Midbrain (tissue), 1 donor: ENCODE data around the gene PDZK1.
"Not testable (repeated sequence)": the region's sequence is repeated elsewhere in the genome, so short reads cannot be mapped to it uniquely, and the experiment has no call there.

ENCODE experiments used
- DNase-seq: peaks from one replicate; lab custom pipeline; 2025; lab: John Stamatoyannopoulos, UW

PDZK1 gene

DNA sequence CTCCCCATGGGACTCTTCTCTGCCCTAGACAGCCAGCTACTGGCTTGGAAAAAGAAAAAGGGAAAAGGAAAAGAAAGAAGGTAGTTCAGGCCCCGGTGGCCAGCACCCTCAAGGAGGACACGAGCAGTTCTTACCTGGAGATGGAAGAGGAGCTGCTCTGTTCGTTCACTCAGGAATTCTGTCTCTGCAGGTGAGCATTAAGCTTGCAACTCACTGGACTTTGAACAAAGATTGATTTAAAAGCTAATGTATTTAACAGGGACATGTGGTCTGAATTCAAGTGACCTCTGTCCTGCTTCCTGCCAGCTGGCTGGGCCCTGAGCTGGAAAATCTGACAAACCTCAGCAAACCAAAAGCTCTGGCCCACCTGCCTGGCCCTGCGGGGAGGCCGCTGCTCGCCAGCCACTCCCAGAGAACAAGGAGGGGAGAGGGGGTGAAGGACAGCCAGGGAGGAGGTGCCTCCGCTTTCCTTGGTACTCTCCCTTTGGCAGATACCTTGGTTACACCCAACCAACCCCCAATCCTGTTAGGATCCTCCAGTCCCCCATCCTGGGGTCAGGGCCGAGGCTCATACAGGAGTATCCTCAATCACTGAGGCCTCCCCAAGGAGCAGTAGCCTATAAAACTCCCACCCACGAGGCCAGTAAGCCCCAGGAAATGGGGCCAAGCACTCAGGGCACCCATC, at the start of gene PDZK1:
PDZK1 (minus strand) TSS at position 186 of the 685 bp plus-strand sequence. CDS start 19,347 bp downstream, outside the sequence.
- DNase-seq, result no peak

DNA sequence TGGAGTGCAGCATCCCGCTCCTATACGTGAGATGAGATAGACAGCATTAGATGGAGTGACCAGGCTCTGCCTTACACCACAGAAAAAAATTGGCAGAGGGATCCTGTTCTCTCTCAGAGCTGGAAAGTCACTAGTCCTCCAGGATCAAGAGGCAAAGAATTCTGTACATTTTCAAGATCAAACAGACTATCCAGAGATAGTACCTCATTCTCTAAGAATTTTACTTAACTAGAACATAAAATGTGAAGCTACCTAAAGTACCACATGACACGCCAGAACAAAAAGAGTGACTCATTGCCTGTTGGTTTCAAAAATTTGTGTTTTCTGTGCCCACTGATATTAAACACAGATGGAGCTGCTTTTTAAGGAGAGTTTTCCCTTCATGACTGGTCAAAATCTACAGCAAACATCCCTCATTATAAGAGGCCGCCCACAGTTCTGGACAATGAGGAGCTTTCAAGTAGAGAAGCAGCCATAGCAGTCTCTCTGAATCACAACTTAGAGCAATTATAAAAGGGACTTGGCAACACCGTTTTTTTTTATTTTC, 44.4 kb upstream of the PDZK1 start:
- peak; percentile 56 for DNase-seq

DNA sequence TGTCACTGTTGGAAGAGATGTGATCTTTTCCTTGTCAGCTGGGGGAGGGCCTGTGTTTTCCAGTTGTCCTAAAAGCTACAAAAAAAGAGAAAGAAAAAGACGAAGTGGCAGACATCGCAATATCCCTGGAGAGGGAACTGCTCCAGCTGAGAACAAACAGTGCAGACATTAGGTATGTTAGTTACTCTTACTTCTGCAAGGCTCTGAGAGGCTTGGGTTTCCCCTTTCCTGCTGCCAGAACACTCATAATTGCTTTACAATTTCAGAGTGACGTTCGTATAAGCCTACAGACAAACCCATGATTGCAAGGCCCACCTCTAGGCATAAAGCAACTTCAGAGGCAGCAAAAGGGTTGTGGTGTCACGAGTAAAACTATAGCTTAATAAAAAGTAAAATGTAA, 43.3 kb upstream of the PDZK1 start:
- no peak for DNase-seq

DNA sequence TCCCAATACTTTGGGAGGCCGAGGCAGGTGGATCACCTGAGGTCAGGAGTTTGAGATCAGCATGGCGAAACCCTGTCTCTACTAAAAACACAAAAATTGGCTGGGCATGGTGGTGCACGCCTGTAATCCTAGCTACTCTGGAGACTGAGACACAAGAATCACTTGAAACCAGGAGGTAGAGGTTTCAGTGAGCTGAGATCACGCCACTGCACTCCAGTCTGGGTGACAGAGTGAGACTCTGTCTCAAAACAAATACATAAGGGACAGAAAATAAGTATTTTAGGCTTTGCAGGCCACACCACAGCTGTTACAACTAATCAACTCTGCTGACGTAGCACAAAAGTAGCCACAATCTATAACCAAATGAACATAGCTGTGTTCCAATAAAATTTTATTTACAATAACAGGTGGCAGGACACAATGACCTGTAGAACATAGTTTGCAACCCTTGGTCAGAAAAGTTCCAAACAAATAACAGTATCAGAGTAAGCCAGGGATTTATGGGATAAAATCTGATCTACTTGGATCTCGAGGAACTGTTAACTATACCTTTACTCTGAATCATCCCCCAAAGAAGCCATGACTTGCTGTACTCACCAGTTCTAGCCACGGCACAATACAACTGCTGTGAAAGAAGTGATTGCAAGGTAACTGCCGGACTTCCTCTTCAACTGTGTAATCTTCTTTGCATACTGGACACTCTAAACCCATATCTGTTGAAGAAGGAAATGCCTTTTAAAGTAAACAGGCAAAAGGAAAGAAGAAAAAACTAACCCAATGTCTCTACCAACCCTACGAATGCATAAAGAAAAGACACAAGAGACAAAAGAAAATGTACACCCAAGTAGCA, 40.5 kb upstream of the PDZK1 start:
- DNase-seq, result no peak

DNA sequence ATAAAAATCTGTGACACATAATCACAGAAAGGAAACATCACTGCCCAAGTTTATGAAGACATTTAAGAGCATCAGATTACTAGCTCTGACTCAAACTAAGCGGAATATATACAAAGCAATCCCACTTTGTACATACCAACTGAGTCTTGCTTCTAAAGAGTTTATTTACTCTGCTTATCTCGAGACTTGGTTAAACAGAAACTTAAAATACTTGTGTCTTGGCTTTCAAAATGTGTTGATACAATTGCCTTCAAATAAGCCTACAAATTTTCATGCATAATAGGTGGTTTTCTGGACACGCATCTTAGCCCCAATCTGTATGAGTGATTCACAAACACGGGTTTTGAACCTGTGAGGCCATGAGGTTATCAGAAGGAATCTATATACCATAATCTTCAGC, 33.1 kb upstream of the PDZK1 start:
- DNase-seq, result no peak

DNA sequence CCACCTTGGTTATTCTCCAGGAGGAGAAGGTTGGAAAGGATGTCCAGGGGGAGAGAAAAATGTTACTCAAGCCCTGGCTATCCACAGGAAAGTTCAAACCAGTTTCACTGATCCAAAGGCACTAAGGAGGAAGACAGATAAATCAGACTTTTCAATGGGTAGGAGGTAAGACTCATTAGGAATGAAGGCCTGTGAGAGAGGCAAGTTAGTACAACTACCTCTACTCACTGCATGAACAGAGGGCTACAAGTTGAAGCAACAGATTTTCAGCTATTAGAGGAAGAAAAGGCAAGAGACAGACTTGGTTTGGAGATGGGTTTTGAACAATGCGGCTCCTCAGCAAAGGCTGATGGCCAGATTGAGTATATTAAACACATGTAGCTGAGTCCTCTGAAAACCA, 29.0 kb upstream of the PDZK1 start:
- no peak for DNase-seq

DNA sequence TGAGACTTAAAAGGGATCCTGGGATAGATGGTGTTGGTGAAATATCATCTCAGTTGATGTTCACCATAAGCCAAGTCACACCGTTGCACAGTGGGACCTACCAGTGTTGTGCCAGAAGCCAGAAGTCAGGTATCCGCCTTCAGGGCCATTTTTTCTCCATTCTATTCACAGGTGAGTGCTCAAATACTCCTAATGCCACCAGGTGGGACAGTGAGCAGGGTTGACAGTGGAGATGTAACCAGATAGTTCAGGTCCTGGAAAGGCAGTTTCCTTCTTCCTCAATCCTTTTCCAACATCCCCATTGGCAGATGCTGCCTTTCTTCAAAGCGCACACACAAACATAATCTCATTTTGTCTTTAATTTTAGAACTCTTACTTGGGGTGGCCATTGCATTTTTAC, 23.7 kb upstream of the PDZK1 start:
- no peak for DNase-seq

DNA sequence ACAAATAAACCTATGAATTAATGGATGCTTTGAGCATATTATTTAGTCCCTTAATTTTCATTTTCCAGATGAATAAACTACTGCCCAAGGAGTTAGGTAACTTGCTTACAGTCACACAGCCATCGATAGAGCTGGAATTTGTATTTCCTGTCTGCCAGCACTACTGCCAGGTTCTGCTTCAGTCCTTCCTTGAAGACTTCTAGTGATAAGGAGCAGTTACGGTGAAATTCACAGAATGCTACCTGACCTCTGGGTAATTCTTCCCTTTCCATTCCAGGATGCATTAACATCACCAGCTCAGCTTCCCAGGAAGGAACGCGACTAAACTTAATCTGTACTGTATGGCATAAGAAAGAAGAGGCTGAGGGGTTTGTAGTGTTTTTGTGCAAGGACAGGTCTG, 23.3 kb upstream of the PDZK1 start:
- no peak for DNase-seq

DNA sequence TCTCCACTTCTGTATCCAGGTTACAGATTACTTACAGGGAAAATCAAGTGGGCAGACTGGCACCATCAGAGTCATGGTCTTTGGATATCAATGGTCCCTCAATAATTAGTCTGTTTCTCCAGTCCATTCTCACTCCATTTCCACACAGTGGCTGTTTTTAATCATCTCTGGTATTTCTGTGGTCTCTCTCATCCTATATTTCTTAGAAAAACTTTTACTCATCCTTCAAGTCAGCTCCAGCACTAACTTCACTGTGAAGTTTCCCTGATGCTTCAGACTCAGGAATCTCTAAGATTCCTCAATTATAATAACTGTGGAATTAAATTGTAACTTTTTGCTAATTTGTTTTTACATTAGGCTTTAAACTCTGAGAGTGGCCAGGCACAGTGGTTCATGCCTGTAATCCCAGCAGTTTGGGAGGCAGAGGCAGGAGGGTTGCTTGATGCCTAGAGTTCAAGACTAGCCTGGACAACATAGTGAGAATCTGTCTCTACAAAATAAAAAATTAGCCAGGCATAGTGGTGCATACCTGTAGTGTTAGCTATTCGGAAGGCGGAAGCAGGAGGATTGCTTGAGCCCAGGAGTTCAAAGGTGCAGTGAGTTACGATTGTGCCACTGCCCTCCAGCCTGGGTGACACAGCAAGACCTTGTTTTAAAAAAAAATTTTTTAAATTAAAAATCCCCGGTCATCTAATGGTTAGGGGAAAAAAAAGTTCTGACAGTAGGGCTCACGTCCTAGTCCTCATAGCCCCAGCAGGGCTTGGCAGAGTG, 22.7 kb upstream of the PDZK1 start:
- DNase-seq, result no peak

DNA sequence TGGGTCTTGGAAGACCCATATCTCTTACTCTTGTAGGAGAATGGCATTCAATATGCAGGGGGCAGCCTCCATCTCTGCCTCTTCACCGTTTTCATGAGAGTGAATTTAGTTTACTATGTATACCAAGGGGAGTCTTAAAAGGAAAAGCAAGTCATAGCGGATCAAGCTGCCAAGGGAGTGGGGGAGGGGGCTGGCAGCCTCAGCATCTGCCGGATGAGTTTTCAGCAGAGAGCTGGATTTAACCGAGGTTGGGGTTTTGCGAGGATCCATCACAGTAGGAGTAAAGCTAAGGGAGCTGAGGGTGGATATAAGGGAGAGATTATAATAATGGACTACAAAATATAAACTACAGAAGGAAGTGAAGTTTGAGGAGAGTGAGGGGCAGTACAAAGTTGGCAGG, 22.0 kb upstream of the PDZK1 start:
- DNase-seq, result no peak

DNA sequence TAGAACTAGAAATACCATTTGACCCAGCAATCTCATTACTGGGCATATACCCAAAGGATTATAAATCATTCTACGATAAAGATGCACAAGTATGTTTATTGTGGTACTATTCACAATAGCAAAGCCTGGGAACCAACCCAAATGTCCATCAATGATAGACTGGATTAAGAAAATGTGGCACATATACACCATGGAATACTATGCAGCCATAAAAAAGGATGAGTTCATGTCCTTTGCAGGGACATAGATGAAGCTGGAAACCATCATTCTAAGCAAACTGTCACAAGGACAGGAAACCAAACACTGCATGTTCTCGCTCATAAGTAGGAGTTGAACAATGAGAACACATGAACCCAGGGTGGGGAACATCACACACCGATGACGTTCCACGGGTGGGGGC, 19.0 kb upstream of the PDZK1 start:
- not testable (repeated sequence) for DNase-seq

DNA sequence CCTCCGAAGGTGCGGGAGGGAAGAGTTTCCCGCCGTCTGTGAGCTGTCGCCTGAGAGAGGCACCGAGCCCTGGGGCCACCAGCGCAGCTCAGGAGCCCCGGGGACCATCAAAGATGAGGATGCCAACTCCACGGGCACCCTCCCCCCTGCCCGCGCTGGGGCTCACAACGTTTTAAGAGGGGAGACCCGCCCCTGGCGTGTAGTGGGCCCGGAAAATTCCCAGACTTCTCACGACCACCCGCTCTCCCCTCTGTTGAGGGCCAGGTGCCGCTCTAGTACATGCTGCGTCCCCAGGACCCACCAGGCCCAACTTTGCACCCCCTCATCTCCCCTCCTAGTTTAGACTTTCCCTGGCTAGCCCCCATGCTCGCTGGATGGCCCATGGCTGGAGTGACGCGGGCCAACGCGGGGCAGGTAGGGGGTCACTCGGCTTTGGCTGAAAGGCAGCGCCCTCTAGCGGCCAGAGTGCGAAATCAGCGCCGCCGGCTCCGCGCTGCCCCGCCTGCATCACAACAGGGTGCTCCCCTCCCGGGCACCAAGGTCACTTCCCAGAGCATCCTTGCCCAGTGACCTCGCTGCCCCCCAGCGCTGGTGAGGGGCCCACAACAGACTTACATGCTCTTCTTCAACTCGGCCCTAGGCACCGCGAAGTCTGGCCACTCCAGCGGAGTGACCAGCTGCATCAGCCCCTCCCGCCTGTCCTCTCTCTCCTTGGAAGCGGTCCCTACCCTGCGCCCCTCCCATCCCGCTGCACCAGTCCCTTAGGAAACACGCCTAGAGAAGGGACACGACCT, 13.9 kb upstream of the PDZK1 start:
- peak; percentile 64 for DNase-seq

DNA sequence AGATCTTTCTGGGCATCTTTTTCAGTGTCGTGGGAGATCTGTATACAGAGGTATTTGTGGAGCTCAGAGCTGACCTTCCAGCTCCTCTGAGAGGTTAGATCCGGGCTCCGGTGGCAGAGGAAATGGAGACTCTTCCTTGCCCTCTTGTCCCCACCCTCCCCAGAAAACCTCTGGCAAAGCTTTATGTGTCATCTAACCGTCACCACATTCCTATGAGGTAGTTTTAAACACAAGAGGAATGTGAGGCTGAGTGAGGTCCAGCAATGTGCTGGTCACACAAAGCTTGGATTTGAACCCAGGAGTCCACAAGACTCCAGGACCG, 13.3 kb upstream of the PDZK1 start:
- DNase-seq, result no peak

DNA sequence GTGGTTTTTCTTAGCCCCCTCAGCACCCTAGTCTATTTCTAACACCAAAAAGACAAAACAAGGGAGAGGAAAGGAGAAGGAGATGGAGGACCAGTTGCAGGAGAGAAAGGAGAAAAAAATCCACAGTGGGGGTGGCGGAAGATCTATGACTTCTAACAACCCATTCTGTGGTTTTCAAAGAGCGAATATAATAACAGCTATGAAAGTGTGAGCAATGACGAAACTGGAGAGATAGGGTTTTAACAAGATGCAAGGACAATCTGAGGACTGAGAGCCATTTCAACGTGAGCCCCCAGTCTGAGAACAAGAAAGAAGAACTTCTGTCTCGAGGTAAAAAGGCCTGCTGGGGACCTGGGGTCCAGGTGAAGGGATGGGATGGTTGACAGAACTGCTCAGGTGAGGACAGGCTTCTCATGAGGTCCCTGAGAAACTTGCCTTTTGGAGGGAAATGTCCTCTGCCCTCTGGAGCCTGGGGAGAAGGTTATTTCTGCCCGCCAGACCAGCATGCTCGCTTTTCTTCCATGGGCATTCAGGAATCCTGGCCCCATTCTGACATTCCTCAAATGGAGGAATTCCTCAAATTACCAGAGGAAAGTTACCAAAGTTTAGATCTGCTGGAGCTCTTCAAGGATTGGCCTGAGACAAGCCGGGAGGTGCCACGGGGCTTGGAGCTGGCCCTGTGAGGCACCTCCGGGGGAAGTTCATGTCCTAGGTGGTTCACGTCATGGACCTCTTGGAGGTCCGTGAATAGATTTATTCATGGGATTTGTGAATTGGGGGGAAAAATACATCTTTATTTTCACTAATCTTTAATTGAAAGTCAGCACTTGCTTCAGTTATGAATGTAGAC, 12.3 kb upstream of the PDZK1 start, which contains the start of gene CD160:
CD160 (plus strand) TSS at position 270 of the 850 bp plus-strand sequence. CDS start 8,829 bp downstream, outside the sequence.
- DNase-seq, result no peak

DNA sequence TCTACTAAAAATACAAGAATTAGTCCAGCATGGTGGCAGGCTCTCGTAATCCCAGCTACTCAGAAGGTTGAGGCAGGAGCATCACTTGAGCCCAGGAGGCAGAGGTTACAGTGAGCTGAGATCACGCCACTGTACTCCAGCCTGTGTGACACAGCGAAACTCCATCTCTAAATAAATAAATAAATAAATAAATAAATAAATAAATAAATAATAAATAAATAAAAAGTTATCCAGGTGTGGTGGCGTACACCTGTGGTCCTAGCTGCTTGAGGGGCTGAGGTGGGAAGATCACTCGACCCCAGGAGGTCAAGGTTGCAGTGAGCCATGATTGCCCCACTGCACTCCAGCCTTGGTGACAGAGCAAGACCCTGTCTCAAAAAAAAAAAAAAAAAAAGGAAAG, 11.3 kb upstream of the PDZK1 start:
- DNase-seq, result not testable (repeated sequence)

DNA sequence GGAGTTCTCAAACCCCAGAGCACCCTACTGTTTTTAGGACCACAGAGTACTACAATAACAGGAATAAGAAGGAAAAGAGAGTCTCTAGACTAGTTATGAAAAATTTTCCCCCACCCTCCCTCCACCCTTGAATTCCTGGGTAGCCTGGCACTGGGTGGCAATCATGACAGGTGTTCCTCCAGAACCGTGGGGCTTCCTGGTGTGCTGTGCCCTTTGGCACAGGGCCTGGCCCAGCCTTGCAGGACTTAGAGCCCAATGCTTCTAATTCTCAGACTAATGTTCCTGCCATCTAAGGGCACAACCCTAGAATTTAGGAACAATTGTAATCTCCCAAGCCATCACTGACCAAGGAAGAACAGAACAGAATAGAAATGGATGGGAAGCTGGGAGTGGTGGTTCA, 10.7 kb upstream of the PDZK1 start:
- DNase-seq, result no peak

DNA sequence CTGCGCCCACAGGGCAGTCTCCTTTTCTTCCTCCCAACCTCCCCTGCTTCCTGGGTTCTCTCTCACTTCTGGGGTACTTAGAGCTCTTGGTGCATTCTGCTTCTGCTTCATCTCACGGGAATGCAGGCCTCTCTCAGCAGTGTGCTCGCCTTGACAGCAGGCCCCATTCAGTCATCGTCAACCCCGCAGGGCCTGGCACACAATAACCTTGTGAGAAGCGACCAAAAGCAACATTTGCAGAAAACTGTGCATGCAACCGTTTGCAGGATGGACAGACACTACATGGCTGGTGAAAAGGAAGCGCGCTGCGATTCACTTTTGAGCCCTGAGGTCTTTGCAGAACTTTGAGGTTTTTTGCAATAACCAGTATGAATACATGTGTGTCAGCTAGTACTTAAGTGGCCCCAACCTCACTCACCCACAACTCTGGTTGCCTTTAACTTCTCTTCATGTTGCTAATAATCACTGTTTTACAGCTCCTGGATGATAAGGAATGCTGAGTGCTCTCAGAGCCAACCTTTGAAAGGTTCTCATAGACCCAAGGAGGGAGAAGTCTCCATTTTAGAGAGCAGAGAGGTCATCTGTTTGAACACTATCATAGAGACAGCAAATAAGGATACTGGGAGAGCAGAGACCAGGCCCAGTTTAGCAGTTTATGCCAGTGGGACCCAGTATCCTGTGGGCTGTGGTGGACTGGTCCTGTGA, 9.6 kb upstream of the PDZK1 start:
- no peak for DNase-seq

DNA sequence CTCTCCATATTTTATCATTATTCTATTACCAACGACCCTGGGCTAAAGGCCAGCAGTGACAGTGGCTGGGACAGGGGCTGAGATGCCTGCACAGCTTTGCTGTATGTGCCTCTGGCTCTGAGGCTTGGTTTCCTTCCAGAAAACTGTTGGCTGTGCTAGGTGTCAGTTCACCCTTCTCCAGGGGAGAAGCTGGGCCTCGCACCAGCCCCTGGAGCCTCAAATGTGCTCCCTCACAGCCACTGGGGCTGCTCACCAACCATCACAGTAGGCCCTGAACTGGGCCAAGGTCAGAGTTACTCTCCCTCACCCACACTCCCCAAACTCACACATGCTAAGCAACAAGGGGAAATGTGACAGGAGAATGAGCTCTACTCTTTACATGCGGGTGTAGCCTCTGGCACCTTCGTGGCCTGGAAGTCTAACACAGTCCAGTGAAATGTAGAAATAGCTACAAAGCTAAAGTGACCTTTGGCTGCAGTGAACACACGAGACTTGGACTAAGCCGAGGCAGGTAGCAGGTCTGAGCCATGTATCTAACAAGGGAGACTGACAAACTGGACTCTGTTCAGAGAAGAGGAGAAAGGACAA, 7.5 kb upstream of the PDZK1 start:
- no peak for DNase-seq

DNA sequence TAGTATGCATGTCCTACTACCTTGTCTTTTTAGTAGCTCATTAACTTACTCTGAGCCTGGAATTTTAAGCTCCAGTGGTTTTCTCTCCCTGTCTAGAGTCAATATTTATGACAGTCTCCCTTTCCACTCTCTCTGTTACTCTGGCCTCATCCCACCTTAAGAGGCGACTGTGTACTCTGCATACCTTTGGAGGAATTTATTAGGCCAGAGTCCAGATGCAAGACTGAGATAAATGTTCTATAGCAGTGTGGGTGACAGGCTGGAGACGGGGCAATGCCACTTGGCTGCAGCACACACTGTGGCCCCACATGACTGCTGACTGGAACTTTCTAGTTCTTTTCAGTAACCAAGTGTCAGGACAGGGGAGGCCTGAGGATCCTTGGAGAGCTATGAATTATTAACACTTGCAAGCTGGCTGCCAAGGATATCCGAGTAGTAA, 4.1 kb upstream of the PDZK1 start:
- no peak for DNase-seq
